Measurements from ENCODE around the gene SPSB2.

SPSB2 gene

DNA sequence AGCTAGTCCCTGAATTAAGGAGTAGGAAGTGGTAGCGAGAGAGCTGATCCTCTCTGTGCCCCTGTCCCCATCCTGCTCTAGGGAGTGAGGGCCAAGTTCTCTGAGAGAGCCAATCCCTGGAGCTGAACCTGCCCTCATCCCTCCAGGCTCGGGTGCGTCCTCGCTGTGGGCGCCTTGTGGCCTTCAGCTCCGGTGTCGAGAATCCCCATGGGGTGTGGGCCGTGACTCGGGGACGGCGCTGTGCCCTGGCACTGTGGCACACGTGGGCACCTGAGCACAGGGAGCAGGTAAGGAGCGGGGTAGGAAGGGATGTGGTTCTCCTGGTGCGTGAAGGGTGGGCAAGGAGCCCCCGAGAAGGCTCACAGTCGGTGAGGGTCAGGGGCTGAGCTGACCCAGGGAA is 34.2 kb downstream of the SPSB2 start:
- no peaks in the 10 kb centered on the region for H3K9me2 ChIP-seq (ENCODE audit: low read depth, low read length)
- no peaks in the 10 kb centered on the region for H4K20me1 ChIP-seq (ENCODE audit: insufficient read depth, low read length)
- H3K4me3 ChIP-seq (ENCODE audit: low read depth, low read length, poor library complexity, severe bottlenecking) = no peak overlapping the region
- H3K9ac ChIP-seq (ENCODE audit: low read length) = no peak overlapping the region
- no peaks in the 10 kb centered on the region for H3K79me2 ChIP-seq (ENCODE audit: insufficient read depth, low read length)
- no peaks in the 10 kb centered on the region for H3F3A ChIP-seq (ENCODE audit: insufficient read depth, low read length)
- H2AFZ ChIP-seq (ENCODE audit: low read length) = no peak overlapping the region
- peaks cover 43% of the 10 kb centered on the region for H3K4me1 ChIP-seq (ENCODE audit: insufficient read depth, low read length, severe bottlenecking)
- no peaks in the 10 kb centered on the region; the same call in 1 of the 2 replicates for H3K27me3 ChIP-seq (ENCODE audit: insufficient read depth, low read length)
- no peak overlapping the region for H3K4me2 ChIP-seq (ENCODE audit: low read length)
- no peaks in the 10 kb centered on the region for H3K9me3 ChIP-seq (ENCODE audit: low read length)
- no peak overlapping the region for H3K27ac ChIP-seq (ENCODE audit: low read depth, low read length, poor library complexity, severe bottlenecking)
- TF ChIP-seq EZH2 (IDR thresholded peaks at IDR 0.05; ENCODE audit: borderline replicate concordance, low read length) = no peak
- TF ChIP-seq, protein P1, sequence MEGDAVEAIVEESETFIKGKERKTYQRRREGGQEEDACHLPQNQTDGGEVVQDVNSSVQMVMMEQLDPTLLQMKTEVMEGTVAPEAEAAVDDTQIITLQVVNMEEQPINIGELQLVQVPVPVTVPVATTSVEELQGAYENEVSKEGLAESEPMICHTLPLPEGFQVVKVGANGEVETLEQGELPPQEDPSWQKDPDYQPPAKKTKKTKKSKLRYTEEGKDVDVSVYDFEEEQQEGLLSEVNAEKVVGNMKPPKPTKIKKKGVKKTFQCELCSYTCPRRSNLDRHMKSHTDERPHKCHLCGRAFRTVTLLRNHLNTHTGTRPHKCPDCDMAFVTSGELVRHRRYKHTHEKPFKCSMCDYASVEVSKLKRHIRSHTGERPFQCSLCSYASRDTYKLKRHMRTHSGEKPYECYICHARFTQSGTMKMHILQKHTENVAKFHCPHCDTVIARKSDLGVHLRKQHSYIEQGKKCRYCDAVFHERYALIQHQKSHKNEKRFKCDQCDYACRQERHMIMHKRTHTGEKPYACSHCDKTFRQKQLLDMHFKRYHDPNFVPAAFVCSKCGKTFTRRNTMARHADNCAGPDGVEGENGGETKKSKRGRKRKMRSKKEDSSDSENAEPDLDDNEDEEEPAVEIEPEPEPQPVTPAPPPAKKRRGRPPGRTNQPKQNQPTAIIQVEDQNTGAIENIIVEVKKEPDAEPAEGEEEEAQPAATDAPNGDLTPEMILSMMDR (IDR thresholded peaks at IDR 0.05; ENCODE audit: low read length) = no peak
- H3K36me3 ChIP-seq (ENCODE audit: insufficient read depth, low read length) = no peaks in the 10 kb centered on the region

DNA sequence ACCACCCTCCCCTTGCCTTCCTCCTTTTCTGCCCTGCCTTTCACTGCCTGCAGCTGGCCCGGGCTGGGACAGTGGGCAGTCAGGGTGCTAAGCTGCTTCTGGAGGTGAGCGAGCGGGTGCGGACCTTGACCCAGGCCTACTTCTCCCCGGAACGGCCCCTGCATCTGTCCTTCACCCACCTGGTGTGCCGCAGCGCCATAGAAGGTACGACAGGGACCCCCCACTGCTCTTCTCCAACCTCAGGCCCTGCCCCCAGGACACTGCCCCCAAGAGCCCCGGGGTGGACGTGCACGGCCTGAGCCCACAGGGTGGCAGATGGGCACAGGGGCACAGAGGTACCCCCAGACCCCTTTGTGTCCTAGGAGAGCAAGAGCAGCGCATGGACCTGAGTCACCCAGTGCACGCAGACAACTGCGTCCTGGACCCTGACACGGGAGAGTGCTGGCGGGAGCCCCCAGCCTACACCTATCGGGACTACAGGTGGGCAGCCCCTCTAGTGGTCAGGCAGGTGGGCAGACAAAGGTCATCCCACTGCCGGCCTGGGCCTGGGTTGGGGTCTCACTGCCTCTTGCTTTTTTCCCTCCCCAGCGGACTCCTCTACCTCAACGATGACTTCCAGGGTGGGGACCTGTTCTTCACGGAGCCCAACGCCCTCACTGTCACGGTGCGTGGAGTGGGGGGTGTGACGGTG is 35.6 kb downstream of the SPSB2 start:
- Histone ChIP-seq H3K4me2 (ENCODE audit: low read length) (no peak overlapping the region), H3K9me3 (ENCODE audit: low read length) (no peaks in the 10 kb centered on the region), H3K9ac (ENCODE audit: low read length) (no peak overlapping the region), H3K27me3 (ENCODE audit: insufficient read depth, low read length) (no peaks in the 10 kb centered on the region; the same call in 1 of the 2 replicates), H3F3A (ENCODE audit: insufficient read depth, low read length) (no peaks in the 10 kb centered on the region), H2AFZ (ENCODE audit: low read length) (no peak overlapping the region), H3K36me3 (ENCODE audit: insufficient read depth, low read length) (no peaks in the 10 kb centered on the region), H3K4me3 (ENCODE audit: low read depth, low read length, poor library complexity, severe bottlenecking) (no peak overlapping the region), H4K20me1 (ENCODE audit: insufficient read depth, low read length) (no peaks in the 10 kb centered on the region), H3K27ac (ENCODE audit: low read depth, low read length, poor library complexity, severe bottlenecking) (no peak overlapping the region), H3K9me2 (ENCODE audit: low read depth, low read length) (no peaks in the 10 kb centered on the region), H3K4me1 (ENCODE audit: insufficient read depth, low read length, severe bottlenecking) (peaks cover 30% of the 10 kb centered on the region), H3K79me2 (ENCODE audit: insufficient read depth, low read length) (no peaks in the 10 kb centered on the region)
- TF ChIP-seq, protein P1 (IDR thresholded peaks at IDR 0.05; ENCODE audit: low read length) = no peak
- TF ChIP-seq EZH2 (IDR thresholded peaks at IDR 0.05; ENCODE audit: borderline replicate concordance, low read length) = no peak

DNA sequence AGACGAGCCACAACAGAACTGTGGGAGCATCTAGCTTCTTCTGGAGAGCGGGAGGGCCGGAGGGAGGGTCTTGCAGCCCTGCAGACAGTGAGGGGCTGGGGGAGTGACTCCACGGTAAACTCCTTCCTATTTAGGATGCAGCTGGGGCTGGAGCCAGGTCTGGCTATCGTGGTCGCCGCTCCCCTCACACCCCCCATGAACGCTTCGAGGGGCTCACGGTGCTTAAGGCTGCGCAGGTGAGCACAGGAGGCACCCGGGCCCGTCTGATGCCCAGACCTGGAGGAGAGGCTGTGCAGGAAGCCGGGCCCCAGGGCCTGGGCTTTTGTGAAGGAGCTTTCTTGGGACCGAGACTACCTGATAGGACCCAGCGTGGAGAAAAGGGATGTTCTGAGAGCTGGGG is 36.3 kb downstream of the SPSB2 start:
- H3K79me2 ChIP-seq (ENCODE audit: insufficient read depth, low read length) = no peaks in the 10 kb centered on the region
- no peak overlapping the region for H3K4me2 ChIP-seq (ENCODE audit: low read length)
- H3K27me3 ChIP-seq (ENCODE audit: insufficient read depth, low read length) = no peaks in the 10 kb centered on the region; the same call in 1 of the 2 replicates
- TF ChIP-seq, protein P1 (IDR thresholded peaks at IDR 0.05; ENCODE audit: low read length) = no peak
- TF ChIP-seq EZH2 (IDR thresholded peaks at IDR 0.05; ENCODE audit: borderline replicate concordance, low read length) = no peak
- H3K9me3 ChIP-seq (ENCODE audit: low read length) = no peaks in the 10 kb centered on the region
- no peak overlapping the region for H3K9ac ChIP-seq (ENCODE audit: low read length)
- H4K20me1 ChIP-seq (ENCODE audit: insufficient read depth, low read length) = no peaks in the 10 kb centered on the region
- no peaks in the 10 kb centered on the region for H3K36me3 ChIP-seq (ENCODE audit: insufficient read depth, low read length)
- no peak overlapping the region for H2AFZ ChIP-seq (ENCODE audit: low read length)
- no peaks in the 10 kb centered on the region for H3K9me2 ChIP-seq (ENCODE audit: low read depth, low read length)
- no peak overlapping the region for H3K4me3 ChIP-seq (ENCODE audit: low read depth, low read length, poor library complexity, severe bottlenecking)
- H3K4me1 ChIP-seq (ENCODE audit: insufficient read depth, low read length, severe bottlenecking) = peaks cover 27% of the 10 kb centered on the region
- no peaks in the 10 kb centered on the region for H3F3A ChIP-seq (ENCODE audit: insufficient read depth, low read length)
- no peak overlapping the region for H3K27ac ChIP-seq (ENCODE audit: low read depth, low read length, poor library complexity, severe bottlenecking)
